GM20431 (cell line): ENCODE results near the gene RTP2.
"Not testable (repeated sequence)": the region's sequence is repeated elsewhere in the genome, so short reads cannot be mapped to it uniquely, and the experiment has no call there.

ENCODE experiments used
- in situ Hi-C: fragments of 300-500 bp; cut with MseI, MboI; formaldehyde crosslinking; loops from one replicate; pipeline ENCODE4 v1.15.0; 2020; ENCODE audit warnings: low sequenced_read_pairs; ENCODE audit not compliant: unreplicated experiment

The RTP2 gene

GRCh38 chr3:187719628-187720336 is 17.4 kb upstream of the RTP2 start:
- in situ Hi-C loops: no loop called here

- in situ Hi-C loops: no loop called here
Observed at GRCh38 chr3:187718802-187719201, 16.4 kb upstream of the RTP2 start.

DNA sequence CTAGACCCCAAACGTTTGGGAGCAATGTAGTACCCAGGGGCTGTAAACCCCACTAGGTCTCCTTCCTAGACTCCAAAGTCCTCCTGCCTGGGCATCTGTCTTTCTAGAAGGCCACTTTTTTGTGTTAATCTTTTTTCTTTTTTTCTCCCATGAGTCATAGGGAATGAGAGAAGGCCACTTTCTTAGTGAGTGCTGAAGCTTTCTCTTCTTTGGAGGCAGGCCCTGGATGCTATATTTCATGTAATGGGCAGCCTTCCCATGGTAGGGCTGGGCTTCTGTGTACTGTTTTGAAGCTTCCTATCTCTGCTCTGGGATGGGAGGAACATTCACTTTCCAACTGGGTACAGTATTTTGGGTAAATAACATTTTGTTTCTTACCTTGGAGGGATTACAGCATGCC is 15.2 kb upstream of the RTP2 start:
- in situ Hi-C loops: no loop called here

GRCh38 chr3:187714404-187714979 is 12.1 kb upstream of the RTP2 start:
- in situ Hi-C loops: no loop called here

- in situ Hi-C loops: no loop called here
Observed at GRCh38 chr3:187713504-187713903, 11.1 kb upstream of the RTP2 start.

DNA sequence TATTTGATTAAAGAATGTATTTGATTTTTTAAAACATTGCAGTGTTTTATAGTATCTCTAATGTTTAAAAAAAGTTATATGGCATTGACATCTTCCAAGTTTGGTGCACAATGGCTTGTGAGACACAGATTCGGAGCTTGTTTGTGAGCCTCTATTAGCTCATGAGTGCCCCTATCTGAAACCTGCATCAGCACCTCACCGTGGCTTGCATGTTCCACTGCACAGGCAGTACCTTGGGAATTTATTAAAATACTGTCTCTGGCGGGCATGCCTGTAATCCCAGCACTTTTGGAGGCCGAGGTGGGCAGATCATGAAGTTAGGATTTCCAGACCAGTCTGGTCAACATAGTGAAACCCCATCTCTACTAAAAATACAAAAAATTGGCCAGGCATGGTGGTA is 6.8 kb upstream of the RTP2 start:
- in situ Hi-C loops: no loop called here

DNA sequence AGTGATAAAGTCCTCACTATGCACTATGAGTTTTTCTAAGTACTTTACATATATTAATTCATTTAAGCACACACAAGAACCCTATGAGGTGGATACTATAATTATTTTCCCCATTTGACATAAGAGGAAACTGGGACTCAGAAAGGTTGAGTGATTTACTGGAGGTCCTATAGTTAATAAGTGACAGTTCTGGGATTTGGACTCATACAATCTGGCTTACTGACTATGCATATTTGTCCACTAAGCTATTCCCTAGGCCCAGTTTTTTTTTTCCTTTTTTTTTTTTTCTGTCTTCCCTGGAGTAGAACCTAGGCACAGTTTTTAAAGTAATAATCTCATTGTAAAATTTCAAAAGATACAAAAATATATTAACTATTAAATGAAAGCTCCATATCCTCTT is 6.3 kb upstream of the RTP2 start:
- in situ Hi-C loops: no loop called here

DNA sequence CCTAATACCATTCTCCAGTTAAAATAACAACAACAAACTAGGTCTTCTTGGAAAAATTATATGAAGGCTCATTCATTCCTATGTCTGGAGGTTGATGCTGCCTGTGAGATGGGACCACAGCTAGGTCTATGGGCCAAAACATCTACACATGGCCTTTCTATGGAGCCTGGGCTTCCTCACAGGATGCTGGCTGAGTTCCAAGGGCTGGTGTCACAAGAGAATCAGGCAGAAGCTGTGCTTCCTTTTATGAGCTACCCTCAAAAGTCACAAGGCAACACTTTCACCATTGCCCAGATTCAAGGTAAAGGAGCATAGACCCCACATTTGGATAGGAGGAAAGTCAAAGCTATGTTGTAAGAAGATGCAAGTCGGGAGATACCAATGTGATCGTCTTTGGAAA is 4.6 kb upstream of the RTP2 start:
- in situ Hi-C loops: no loop called here

- in situ Hi-C loops: no loop called here
Observed at GRCh38 chr3:187705164-187705563, 2.8 kb upstream of the RTP2 start.

- in situ Hi-C loops: no loop called here
Observed at GRCh38 chr3:187700249-187700648, 2.1 kb downstream of the RTP2 start.

DNA sequence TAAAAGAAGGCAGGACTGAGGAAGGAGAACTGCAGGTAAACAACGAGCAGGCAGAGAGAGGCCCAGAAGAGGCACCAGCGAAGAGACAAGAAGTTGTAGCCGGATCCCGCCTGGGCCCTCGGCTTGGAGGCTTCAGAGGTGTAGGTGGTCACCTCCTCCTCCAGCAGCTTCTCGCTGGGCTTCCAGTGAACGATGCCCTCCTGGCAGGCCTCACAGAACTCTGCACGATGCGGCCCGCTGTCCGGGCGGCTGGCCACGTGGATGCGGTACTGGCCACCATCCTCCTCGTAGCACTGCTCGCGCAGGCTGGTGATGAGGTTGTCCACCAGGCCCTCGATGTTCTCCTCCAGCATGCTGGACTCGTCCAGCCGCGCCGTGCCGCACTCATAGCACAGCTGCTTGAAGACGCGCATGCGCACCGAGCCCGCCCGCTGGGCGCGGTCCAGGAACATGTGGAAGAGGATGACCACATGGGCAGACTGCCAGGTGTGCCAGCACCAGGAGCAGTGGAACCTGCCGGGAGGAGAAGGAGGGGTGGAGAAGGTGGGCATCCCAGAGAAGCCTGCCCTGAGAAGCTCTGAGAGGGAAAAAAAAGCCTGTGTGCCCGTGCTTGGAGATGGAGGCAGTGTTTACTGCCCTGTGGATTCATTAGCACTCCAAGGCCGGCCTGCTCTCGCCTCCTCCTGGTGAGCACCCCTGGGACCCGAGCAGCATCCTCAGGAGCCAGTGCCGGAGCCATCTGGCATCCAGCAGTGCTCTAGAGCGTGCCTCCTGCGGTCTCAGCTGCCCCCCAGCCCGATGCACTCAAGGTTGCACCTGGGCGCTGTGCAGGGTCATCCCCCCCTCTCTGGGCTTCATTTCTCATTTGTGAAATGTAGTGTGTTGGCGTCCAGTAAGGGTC is 3.6 kb downstream of the RTP2 start:
- in situ Hi-C loops: no loop called here

- in situ Hi-C loops: no loop called here
Observed at GRCh38 chr3:187696021-187696420, 6.3 kb downstream of the RTP2 start.

GRCh38 chr3:187695449-187695848 is 6.9 kb downstream of the RTP2 start:
- in situ Hi-C loops: no loop called here

DNA sequence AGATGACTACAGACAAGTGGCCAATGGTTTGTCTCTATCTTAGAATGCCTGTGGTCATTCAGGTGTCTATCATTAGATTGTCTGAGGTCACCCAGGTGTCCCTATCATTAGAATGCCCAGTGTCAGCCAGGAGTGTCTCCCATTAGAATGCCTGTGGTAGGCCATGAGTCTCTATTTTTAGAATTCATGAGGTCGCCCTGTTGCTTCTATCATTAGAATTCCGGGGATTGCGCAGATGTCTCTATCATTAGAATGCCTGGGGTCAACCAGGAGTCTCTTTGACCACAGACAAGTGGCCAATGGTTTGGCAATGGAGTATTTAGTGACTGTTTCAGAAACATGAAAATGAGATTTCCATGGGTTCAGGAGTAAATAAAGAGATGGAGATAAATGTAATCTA is 7.6 kb downstream of the RTP2 start:
- in situ Hi-C loops: no loop called here

DNA sequence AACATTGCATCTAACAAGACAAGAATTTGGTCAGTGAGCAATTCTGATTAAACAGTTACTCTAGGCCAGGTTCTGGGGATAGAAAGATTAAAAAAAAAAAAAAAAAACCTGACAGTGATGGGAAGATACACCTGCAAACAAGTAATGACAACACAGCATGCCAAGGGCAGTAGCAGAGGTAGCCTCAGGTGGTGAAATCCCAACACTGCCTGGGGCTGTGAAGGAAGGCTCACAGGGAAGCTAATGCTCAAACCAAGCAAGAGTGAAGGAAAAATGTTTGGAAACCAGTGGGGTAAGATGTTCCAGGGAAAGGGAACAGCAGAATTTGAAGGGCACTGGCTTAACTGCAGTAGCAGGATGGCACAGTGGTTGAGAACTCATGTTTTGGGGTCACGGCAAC is 8.9 kb downstream of the RTP2 start:
- in situ Hi-C loops: no loop called here

DNA sequence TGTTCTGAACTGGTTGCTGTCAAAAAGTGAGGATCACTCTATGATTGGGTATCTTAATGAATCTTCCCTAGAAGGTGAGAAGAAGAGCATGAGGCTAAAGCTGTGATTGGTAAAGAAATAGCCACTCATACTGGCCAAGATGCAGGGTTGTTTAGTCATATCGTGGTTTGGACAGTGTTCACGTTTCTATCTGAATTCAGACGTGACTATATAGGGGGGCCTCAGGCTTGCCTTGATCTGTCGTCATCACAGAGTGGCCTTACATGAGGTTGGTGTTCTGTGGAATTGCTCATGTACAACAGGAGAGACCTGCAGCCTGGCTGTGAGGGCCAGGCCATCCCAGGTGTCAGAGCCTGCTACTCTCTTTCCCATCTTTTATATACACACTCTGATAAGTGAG is 12.4 kb downstream of the RTP2 start:
- in situ Hi-C loops: no loop called here

- in situ Hi-C loops: no loop called here
Observed at GRCh38 chr3:187686621-187687273, 15.6 kb downstream of the RTP2 start.

DNA sequence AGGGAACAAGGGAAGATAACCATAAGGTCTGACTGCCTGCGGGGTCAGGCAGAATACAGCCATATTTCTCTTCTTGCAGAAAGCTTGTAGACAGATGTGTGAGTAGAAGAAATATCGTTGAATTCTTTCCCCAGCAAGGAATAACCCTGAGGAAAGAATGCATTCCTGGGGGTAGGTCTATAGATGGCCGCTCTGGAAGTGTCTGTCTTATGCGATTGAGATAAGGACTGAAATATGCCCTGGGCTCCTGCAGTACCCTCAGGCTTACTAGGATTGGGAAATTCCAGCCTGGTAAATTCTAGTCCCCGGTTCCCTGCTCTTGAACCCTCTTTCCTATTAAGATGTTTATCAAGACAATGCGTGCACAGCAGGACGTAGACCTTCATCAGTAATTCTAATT is 16.4 kb downstream of the RTP2 start:
- in situ Hi-C loops: no loop called here

- in situ Hi-C loops: no loop called here
Observed at GRCh38 chr3:187684880-187685279, 17.5 kb downstream of the RTP2 start.

DNA sequence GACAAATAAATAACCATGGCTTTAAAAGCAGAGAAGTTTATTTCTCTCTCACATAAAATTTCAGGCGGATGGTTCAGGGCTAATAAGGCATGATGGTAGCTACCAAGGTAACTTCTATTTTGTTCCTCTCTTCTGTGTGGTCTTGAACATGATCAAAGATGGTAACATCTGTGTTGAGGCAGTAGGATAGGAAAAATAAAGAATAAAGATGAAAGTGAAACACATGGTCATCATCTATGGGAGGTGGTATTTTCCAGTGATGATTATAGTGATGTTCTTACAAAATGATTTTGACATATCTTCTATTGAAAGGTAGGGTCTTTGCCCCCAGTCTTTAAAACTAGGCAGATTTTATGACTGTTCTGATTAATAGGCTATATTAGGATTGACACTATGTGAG is 17.9 kb downstream of the RTP2 start:
- in situ Hi-C loops: no loop called here

- in situ Hi-C loops: not testable (repeated sequence)
Observed at GRCh38 chr3:187681756-187682155, 20.6 kb downstream of the RTP2 start.
